ENCODE measurements around the gene CDK6. TPM values are rescaled to one million over a fixed set of nuclear protein-coding genes. Genes with fewer than 3 reads are reported as not detected.

CDK6 gene
- total RNA-seq, 4 donors from 2014 or later, result 22.2 to 45.4 (median 36.4) TPM

DNA sequence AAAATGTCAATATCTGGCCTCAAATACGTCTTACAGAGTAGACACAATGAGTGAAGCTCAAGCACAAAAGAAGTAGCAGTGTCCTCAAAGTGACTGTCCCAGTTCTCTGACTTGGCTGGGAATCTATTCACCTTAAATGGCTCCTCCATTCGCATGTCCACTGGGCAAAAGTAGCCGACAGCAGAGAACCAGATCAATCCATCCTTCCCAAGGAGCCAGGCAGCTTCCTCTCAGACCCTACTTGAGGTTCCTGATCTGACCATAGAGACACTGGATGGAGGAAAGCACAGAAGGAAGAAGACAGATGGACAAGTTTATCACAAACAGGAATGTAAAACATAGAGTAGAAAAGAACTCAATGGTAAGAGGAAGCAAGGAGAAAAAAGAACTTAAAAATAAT is 53.5 kb downstream of the CDK6 start:
- 78% methylated on average over 3 of the region's 3 CpGs for WGBS
- H3K4me3 ChIP-seq, result no peak overlapping the region
- H3K27ac ChIP-seq (replicated peaks in 1 of 4), result peak overlapping the region in 1 of 4 donors; percentile 79
- no peaks in the 10 kb centered on the region for H3K9me3 ChIP-seq
- H3K4me1 ChIP-seq, result peaks cover 63 to 73% (median 69%) of the 10 kb centered on the region in 4 donors
- TF ChIP-seq POLR2A (IDR thresholded peaks at IDR 0.05; ENCODE audit: low read depth) (no peak), POLR2AphosphoS5 (IDR thresholded peaks at IDR 0.05) (no peak), EP300 (IDR thresholded peaks at IDR 0.05) (no peak)
- TF ChIP-seq, protein P1, sequence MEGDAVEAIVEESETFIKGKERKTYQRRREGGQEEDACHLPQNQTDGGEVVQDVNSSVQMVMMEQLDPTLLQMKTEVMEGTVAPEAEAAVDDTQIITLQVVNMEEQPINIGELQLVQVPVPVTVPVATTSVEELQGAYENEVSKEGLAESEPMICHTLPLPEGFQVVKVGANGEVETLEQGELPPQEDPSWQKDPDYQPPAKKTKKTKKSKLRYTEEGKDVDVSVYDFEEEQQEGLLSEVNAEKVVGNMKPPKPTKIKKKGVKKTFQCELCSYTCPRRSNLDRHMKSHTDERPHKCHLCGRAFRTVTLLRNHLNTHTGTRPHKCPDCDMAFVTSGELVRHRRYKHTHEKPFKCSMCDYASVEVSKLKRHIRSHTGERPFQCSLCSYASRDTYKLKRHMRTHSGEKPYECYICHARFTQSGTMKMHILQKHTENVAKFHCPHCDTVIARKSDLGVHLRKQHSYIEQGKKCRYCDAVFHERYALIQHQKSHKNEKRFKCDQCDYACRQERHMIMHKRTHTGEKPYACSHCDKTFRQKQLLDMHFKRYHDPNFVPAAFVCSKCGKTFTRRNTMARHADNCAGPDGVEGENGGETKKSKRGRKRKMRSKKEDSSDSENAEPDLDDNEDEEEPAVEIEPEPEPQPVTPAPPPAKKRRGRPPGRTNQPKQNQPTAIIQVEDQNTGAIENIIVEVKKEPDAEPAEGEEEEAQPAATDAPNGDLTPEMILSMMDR (IDR thresholded peaks at IDR 0.05), result no peak
- intact Hi-C loops (cut with DNase I), result no loop called here
- no peaks in the 10 kb centered on the region for H3K27me3 ChIP-seq
- no peaks in the 10 kb centered on the region for H3K36me3 ChIP-seq
- no peak for DNase-seq (ENCODE audit: extremely low spot score)

DNA sequence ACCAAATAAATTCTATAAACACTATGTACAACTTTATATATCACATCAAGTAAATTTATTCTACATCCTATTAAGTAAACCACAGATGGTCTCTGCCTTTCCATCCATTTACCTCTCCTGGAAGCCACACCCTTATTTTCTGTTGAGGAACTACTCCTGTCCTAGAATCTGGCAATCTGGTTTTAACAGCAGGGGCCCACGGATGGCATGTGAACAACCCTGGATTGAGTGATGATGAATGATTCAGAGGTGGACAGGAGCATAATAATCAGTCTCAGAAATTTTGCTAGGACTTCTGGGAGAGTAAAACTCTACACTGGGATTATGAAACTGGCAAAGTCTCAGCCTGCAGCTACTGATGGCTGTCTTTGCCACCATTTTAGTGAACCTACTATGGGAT is 54.1 kb downstream of the CDK6 start:
- no peak for DNase-seq (ENCODE audit: extremely low spot score)
- intact Hi-C loops (cut with DNase I), result no loop called here
- Histone ChIP-seq H3K27ac (replicated peaks in 1 of 4) (peak overlapping the region in 1 of 4 donors; percentile 79), H3K4me1 (peaks cover 63 to 73% (median 69%) of the 10 kb centered on the region in 4 donors), H3K36me3 (no peaks in the 10 kb centered on the region), H3K9me3 (no peaks in the 10 kb centered on the region), H3K4me3 (no peak overlapping the region), H3K27me3 (no peaks in the 10 kb centered on the region)
- 53% methylated on average over 1 of the region's 1 CpG for WGBS
- TF ChIP-seq, protein P1 (IDR thresholded peaks at IDR 0.05), result no peak
- TF ChIP-seq POLR2A (IDR thresholded peaks at IDR 0.05; ENCODE audit: low read depth) (no peak), POLR2AphosphoS5 (IDR thresholded peaks at IDR 0.05) (no peak), EP300 (IDR thresholded peaks at IDR 0.05) (no peak)

DNA sequence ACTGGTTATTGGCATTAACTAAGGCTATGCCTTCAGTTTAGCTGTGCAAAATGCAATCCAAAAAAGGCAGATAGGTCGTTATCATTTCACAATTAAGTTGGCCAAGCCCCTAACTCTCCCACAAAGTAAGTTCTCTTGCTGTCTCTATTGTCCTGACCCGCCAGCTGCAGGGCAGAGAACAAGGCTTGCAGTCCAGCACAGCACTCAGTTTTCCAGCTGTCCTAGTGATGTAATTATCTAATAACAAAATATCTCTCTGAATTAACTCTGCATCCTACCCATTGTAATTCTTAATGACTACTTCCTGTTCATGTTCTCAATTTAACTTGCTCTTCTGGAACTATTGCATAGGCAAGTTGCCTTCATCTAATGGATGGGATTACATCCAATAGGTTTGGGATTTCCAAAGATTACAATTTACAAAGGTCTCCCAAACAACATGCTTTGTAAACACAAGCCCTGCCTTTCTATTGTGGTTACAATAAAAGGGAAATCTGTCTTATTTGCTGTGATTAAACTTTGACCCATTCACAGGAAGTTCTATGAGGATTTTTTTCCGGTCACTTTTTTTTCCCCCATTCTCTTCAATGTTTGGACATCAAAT is 55.2 kb downstream of the CDK6 start:
- no peak overlapping the region for H3K4me3 ChIP-seq
- WGBS, result 31% methylated on average over 3 of the region's 3 CpGs
- H3K9me3 ChIP-seq, result no peaks in the 10 kb centered on the region
- TF ChIP-seq POLR2A (IDR thresholded peaks at IDR 0.05; ENCODE audit: low read depth) (no peak), POLR2AphosphoS5 (IDR thresholded peaks at IDR 0.05) (peak in 1 of 2 donors; percentile 6), EP300 (IDR thresholded peaks at IDR 0.05) (no peak)
- TF ChIP-seq, protein P1 (IDR thresholded peaks at IDR 0.05), result no peak
- H3K27me3 ChIP-seq, result no peaks in the 10 kb centered on the region
- peak overlapping the region in 3 of 4 donors; percentile 20 to 44 (median 34) for H3K27ac ChIP-seq (replicated peaks in 1 of 4)
- no peaks in the 10 kb centered on the region for H3K36me3 ChIP-seq
- H3K4me1 ChIP-seq, result peaks cover 59 to 68% (median 61%) of the 10 kb centered on the region in 4 donors
- no peak for DNase-seq (ENCODE audit: extremely low spot score)
- intact Hi-C loops (cut with DNase I), result no loop called here

DNA sequence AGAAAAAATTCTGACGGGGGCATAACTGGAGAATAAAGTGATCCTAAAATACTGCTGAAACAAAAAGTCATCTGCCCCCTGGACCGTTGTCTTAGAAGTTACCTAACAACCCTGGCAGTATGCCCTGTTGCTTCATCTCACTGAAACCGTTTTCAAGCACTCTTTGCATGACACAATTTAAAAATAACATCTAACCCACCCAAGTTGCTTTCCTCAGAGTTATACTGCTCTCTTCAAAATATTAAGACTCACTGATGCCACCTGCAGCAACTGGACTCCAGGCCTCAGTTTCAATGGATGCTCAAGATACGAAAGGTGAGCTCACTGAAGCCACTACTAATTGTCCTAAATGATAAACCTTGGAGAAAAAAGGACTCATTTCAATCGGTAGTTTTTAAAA is 57.4 kb downstream of the CDK6 start:
- WGBS, result 33% methylated on average over 5 of the region's 5 CpGs
- Histone ChIP-seq H3K27ac (replicated peaks in 1 of 4) (peak overlapping the region in 1 of 4 donors; percentile 28), H3K36me3 (no peaks in the 10 kb centered on the region), H3K9me3 (no peaks in the 10 kb centered on the region), H3K4me1 (peaks cover 44 to 51% (median 49%) of the 10 kb centered on the region in 4 donors), H3K4me3 (no peak overlapping the region), H3K27me3 (no peaks in the 10 kb centered on the region)
- peak in 1 of 2 donors; percentile 45 for TF ChIP-seq POLR2AphosphoS5 (IDR thresholded peaks at IDR 0.05)
- TF ChIP-seq, protein P1 (IDR thresholded peaks at IDR 0.05), result peak in 2 of 3 experiments; percentile 12 to 16
- TF ChIP-seq EP300 (IDR thresholded peaks at IDR 0.05), result no peak
- intact Hi-C loops (cut with DNase I), result no loop called here
- DNase-seq (ENCODE audit: extremely low spot score), result no peak

DNA sequence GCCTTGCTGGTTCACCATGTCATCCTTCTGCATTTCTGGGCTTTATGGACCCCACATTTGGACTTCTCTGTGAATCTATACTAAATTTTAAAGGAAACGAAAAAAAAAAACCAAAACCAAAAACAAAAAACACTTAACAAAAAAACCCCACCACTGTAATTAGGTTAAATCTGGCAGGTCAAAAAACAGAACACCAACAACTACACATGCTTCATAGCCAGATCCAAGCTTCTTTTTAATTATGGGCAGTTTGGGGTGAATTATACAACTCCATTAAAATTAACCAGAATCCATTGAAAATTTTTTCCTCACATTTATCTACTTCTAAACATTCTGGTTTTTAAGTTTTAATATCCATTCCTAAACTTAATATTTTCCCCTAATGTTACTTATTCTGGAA is 58.4 kb downstream of the CDK6 start:
- Histone ChIP-seq H3K27ac (replicated peaks in 1 of 4) (no peak overlapping the region), H3K9me3 (no peaks in the 10 kb centered on the region), H3K36me3 (peaks cover 0 to 7% (median 3%) of the 10 kb centered on the region in 4 donors), H3K4me3 (no peak overlapping the region), H3K27me3 (no peaks in the 10 kb centered on the region), H3K4me1 (peaks cover 37 to 42% (median 40%) of the 10 kb centered on the region in 4 donors)
- 91% methylated on average over 1 of the region's 1 CpG for WGBS
- DNase-seq (ENCODE audit: extremely low spot score), result no peak
- intact Hi-C loops (cut with DNase I), result no loop called here
- TF ChIP-seq, protein P1 (IDR thresholded peaks at IDR 0.05), result no peak
- no peak for TF ChIP-seq EP300 (IDR thresholded peaks at IDR 0.05)
- no peak for TF ChIP-seq POLR2A (IDR thresholded peaks at IDR 0.05; ENCODE audit: low read depth)
- no peak for TF ChIP-seq POLR2AphosphoS5 (IDR thresholded peaks at IDR 0.05)
